ENCODE data around the gene POLG2.

DNA sequence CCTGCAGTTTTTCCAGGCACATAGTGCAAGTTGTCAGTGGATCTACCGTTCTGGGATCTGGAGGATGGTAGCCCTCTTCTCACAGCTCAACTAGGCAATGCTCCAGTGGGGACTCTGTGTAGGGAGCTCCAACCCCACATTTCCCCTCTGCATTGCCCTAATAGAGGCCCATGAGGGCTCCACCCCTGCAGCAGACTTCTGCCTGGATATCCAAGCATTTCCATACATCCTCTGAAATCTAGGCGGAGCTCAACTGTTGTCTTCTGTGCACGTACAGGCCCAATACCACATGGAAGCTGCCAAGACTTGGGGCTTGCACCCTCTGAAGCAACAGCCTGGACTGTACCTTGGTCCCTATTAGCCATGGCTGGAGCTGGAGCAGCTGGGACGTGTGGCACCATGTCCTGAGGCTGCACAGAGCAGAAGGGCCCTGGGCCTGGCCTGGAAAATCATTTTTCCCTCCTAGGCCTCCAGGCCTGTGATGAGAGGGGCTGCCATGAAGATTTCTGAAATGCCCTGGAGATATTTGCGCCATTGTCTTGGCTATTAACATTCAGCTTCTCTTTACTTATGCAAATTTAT lies 58.8 kb downstream of the POLG2 start:
- TF ChIP-seq POLR2A (IDR thresholded peaks at IDR 0.05; ENCODE audit: low read depth, low read length), result no peak
- TF ChIP-seq, protein P1, sequence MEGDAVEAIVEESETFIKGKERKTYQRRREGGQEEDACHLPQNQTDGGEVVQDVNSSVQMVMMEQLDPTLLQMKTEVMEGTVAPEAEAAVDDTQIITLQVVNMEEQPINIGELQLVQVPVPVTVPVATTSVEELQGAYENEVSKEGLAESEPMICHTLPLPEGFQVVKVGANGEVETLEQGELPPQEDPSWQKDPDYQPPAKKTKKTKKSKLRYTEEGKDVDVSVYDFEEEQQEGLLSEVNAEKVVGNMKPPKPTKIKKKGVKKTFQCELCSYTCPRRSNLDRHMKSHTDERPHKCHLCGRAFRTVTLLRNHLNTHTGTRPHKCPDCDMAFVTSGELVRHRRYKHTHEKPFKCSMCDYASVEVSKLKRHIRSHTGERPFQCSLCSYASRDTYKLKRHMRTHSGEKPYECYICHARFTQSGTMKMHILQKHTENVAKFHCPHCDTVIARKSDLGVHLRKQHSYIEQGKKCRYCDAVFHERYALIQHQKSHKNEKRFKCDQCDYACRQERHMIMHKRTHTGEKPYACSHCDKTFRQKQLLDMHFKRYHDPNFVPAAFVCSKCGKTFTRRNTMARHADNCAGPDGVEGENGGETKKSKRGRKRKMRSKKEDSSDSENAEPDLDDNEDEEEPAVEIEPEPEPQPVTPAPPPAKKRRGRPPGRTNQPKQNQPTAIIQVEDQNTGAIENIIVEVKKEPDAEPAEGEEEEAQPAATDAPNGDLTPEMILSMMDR (IDR thresholded peaks at IDR 0.05; ENCODE audit: extremely low read depth in 1 of 2, insufficient read depth in 1 of 2, low read depth in 1 of 2, low read length in 2 of 2), result no peak

Measured in endothelial cell of umbilical vein (primary cell).